ENCODE measurements around the gene CRISPLD2.
A peak's percentile ranks its signal among the peaks of the same experiment; 100 is the strongest.

- no peak for TF ChIP-seq TCFL5 (CRISPR knock-in tag; conservative IDR thresholded peaks at IDR 0.05)
- no peak for TF ChIP-seq MAX (CRISPR knock-in tag; IDR thresholded peaks at IDR 0.05)
- no peak for TF ChIP-seq FOXO4 (CRISPR knock-in tag; IDR thresholded peaks at IDR 0.05)
- TF ChIP-seq RAD51 (IDR thresholded peaks at IDR 0.05; ENCODE audit: borderline replicate concordance, low read depth): no peak
- no peak for TF ChIP-seq CHCHD3 (CRISPR knock-in tag; IDR thresholded peaks at IDR 0.05)
- no peak for TF ChIP-seq ZBTB8A (IDR thresholded peaks at IDR 0.05; ENCODE audit: partially characterized antibody)
- no peak for TF ChIP-seq KAT2B (IDR thresholded peaks at IDR 0.05; ENCODE audit: low read depth, low read length)
- no peak for TF ChIP-seq EZH2 (IDR thresholded peaks at IDR 0.05; ENCODE audit: borderline replicate concordance, low read depth, low read length)
- TF ChIP-seq CTCF (IDR thresholded peaks at IDR 0.05 in 2 of 3, conservative IDR thresholded peaks at IDR 0.05 in 1 of 3; ENCODE audit: insufficient read depth in 2 of 3, low read depth in 1 of 3, low read length in 3 of 3): peak; percentile 95 to 99 (median 97)
Measured at GRCh38 chr16:84925092-84925772, 105.4 kb downstream of the CRISPLD2 start.
